Endothelial cell of umbilical vein (primary cell): Measurements from ENCODE around the gene KRTAP4-8. TPM values are rescaled to one million over a fixed set of nuclear protein-coding genes. Genes with fewer than 3 reads are reported as not detected.
A peak's percentile ranks its signal among the peaks of the same experiment; 100 is the strongest.
"Not testable (repeated sequence)": the region's sequence is repeated elsewhere in the genome, so short reads cannot be mapped to it uniquely, and the experiment has no call there.

Experiments
- BruUV-seq: library from RNA; stranded (reverse); fragments of 400-500 nt; replicated peaks from 2 replicates; lab custom pipeline; 2021; lab: Mats Ljungman, UMichigan
- CTCF ChIA-PET: fragments of 300-600, 350-600 bp; sonication (Branson Sonifier 250); formaldehyde crosslinking; loops from one replicate; lab custom pipeline; 2021; ENCODE audit warnings: antibody characterized with exemption, inconsistent platforms; lab: Charles Lee
- POLR2A ChIA-PET: fragments of 300-600, 350-600 bp; sonication (Branson Sonifier 250); formaldehyde crosslinking; loops from one replicate; lab custom pipeline; 2021; ENCODE audit warnings: antibody characterized with exemption, inconsistent platforms; lab: Charles Lee
- DNase-seq: peaks from one replicate; pipeline ENCODE4 v3.0.0-alpha.2; 2011; ENCODE audit warnings: low read depth, low spot score
- FAIRE-seq: peaks from 2 replicates; lab custom pipeline; 2011; peaks lifted over from hg19 to GRCh38; lab: Jason Lieb, UNC
- H2AFZ ChIP-seq: 2 replicates; pipeline ENCODE4 v1.6.0; 2012; ENCODE audit warnings: low read depth, low read length, control low read depth, inconsistent platforms
- H3K27ac ChIP-seq: 2 replicates; pipeline ENCODE4 v1.5.1; 2011; ENCODE audit warnings: low read depth, mild to moderate bottlenecking, control low read depth, low read length, moderate library complexity; ENCODE audit not compliant: insufficient read depth
- H3K27me3 ChIP-seq, 2 experiments: 2 replicates each; pipeline versions ENCODE4 v1.6.0 to v1.6.1; 2011; ENCODE audit warnings: low read length in 2 of 2, mixed read lengths in 1 of 2; ENCODE audit not compliant: control insufficient read depth in 2 of 2, insufficient read depth in 2 of 2
- H3K36me3 ChIP-seq, 2 experiments: 2 replicates in 1 of 2; 3 replicates in 1 of 2; pipeline ENCODE4 v1.5.1; 2011; ENCODE audit warnings: low read length in 2 of 2, mild to moderate bottlenecking in 1 of 2, moderate library complexity in 1 of 2; ENCODE audit not compliant: control insufficient read depth in 2 of 2, insufficient read depth in 2 of 2; ENCODE audit errors: extremely low read depth in 1 of 2
- H3K4me1 ChIP-seq: 3 replicates; pipeline ENCODE4 v1.5.1; 2011; ENCODE audit warnings: mild to moderate bottlenecking, low read length; ENCODE audit not compliant: control insufficient read depth, insufficient read depth; ENCODE audit errors: extremely low read depth
- H3K4me2 ChIP-seq: 2 replicates; pipeline ENCODE4 v1.6.1; 2011; ENCODE audit warnings: low read length, control low read depth, mixed read lengths; ENCODE audit not compliant: insufficient read depth
- H3K4me3 ChIP-seq, 3 experiments: fragments of 200-600 bp in 1 of 3; sonication (generic), shearing (Covaris generic) in 1 of 3; replicated peaks in 1 of 3; 2 replicates each; pipeline ENCODE4 v1.5.1; 2011 to 2016; ENCODE audit warnings: control low read depth in 3 of 3, low read length in 3 of 3, mild to moderate bottlenecking in 2 of 3, inconsistent platforms in 1 of 3, low read depth in 1 of 3, moderate library complexity in 1 of 3; ENCODE audit not compliant: insufficient read depth in 1 of 3
- H3K79me2 ChIP-seq: 2 replicates; pipeline ENCODE4 v1.6.0; 2012; ENCODE audit warnings: low read length, inconsistent platforms; ENCODE audit not compliant: control insufficient read depth, insufficient read depth
- H3K9ac ChIP-seq: replicated peaks from 2 replicates; pipeline ENCODE3; 2011; ENCODE audit warnings: low read length, control low read depth; ENCODE audit not compliant: insufficient read depth; ENCODE audit errors: extremely low read depth
- H3K9me1 ChIP-seq: replicated peaks from 3 replicates; pipeline ENCODE4 v1.6.0; 2011; ENCODE audit warnings: mild to moderate bottlenecking, low read length; ENCODE audit not compliant: control insufficient read depth, insufficient read depth; ENCODE audit errors: extremely low read depth
- H3K9me3 ChIP-seq: replicated peaks from 2 replicates; pipeline ENCODE4 v1.5.1; 2012; ENCODE audit warnings: low read length, inconsistent platforms; ENCODE audit not compliant: control insufficient read depth, insufficient read depth
- H4K20me1 ChIP-seq: replicated peaks from 2 replicates; pipeline ENCODE3; 2011; ENCODE audit warnings: mild to moderate bottlenecking, low read length; ENCODE audit not compliant: control insufficient read depth, insufficient read depth; ENCODE audit errors: extremely low read depth
- CTCF ChIP-seq, 2 donors: IDR thresholded peaks; 1 replicate in 1 of 2; 2 replicates in 1 of 2; pipeline ENCODE4 v1.5.1; 2011; ENCODE audit warnings: low read length in 2 of 2, mild to moderate bottlenecking in 2 of 2, moderate library complexity in 2 of 2, control low read depth in 1 of 2, inconsistent platforms in 1 of 2, low read depth in 1 of 2; ENCODE audit not compliant: insufficient read depth in 1 of 2; ENCODE audit errors: extremely low read depth in 1 of 2
- EZH2 ChIP-seq: IDR thresholded peaks from 2 replicates; pipeline ENCODE4 v1.6.1; 2012; ENCODE audit warnings: borderline replicate concordance, low read depth, mild to moderate bottlenecking, moderate library complexity, low read length, inconsistent platforms; ENCODE audit not compliant: severe bottlenecking
- FOS ChIP-seq: IDR thresholded peaks from 2 replicates; pipeline ENCODE4 v1.6.1; 2011; ENCODE audit warnings: mild to moderate bottlenecking, low read length, moderate library complexity, borderline replicate concordance; ENCODE audit not compliant: insufficient read depth
- GATA2 ChIP-seq: IDR thresholded peaks from 2 replicates; pipeline ENCODE4 v1.7.0; 2011; ENCODE audit warnings: low read depth, mild to moderate bottlenecking, moderate library complexity, mixed read lengths, low read length; ENCODE audit not compliant: insufficient read length, insufficient read depth
- JUN ChIP-seq: IDR thresholded peaks from 2 replicates; pipeline ENCODE4 v1.6.1; 2011; ENCODE audit warnings: borderline replicate concordance, low read depth; ENCODE audit not compliant: insufficient read length, insufficient read depth
- MAX ChIP-seq: IDR thresholded peaks from 2 replicates; pipeline ENCODE4 v1.6.1; 2011; ENCODE audit not compliant: insufficient read depth, insufficient read length
- MYC ChIP-seq: IDR thresholded peaks from one replicate; pipeline ENCODE4 v1.6.1; 2011; ENCODE audit warnings: mild to moderate bottlenecking, low read depth, low read length
- POLR2A ChIP-seq: IDR thresholded peaks from 2 replicates; pipeline ENCODE4 v1.6.1; 2012; ENCODE audit warnings: low read depth, mild to moderate bottlenecking, control low read depth, low read length
- POLR2AphosphoS5 ChIP-seq: IDR thresholded peaks from 2 replicates; pipeline ENCODE4 v1.6.1; 2012; ENCODE audit warnings: low read depth, mild to moderate bottlenecking, control low read depth, low read length, moderate library complexity; ENCODE audit not compliant: insufficient read depth
- dilution Hi-C: fragments of 300-500 bp; cut with MboI; formaldehyde crosslinking; loops from one replicate; pipeline ENCODE4 v1.15.0; 2019; ENCODE audit warnings: low sequenced_read_pairs; ENCODE audit not compliant: extremely low pct_ligation_motif_present
- intact Hi-C: fragments of 100-400 bp; cut with micrococcal nuclease; formaldehyde crosslinking; loops from one replicate; pipeline ENCODE4 v1.10.0; 2022
- polyA plus RNA-seq, 4 experiments: library from polyadenylated mRNA; depleted of rRNA in 3 of 4; stranded (reverse) in 3 of 4; unstranded in 1 of 4; fragments of >200 nt; gene quantifications; 2 replicates each; pipeline versions ENCODE4 v1.2.1 to v1.2.3, GENCODE V29; 2011 to 2012; ENCODE audit warnings: missing spikeins in 1 of 4
- total RNA-seq: library from RNA; stranded (reverse); gene quantifications from 2 replicates; pipeline ENCODE4 v1.2.3, GENCODE V29; 2021

The KRTAP4-8 gene
- total and polyA plus RNA-seq, 2 donors (not counting 3 experiments of a cell fraction or from before 2014, with no cell fraction given) = not detected

GRCh38 chr17:41121742-41122141 is 23.8 kb upstream of the KRTAP4-8 start:
- Histone ChIP-seq H3K4me2 (no peak overlapping the region), H3K79me2 (no peaks in the 10 kb centered on the region), H3K27ac (no peak overlapping the region), H4K20me1 (no peaks in the 10 kb centered on the region), H3K36me3 (no peaks in the 10 kb centered on the region), H3K9ac (no peak overlapping the region), H3K4me1 (peaks cover 3% of the 10 kb centered on the region), H3K4me3 (no peak overlapping the region), H3K9me3 (no peaks in the 10 kb centered on the region), H2AFZ (no peak overlapping the region), H3K9me1 (no peaks in the 10 kb centered on the region), H3K27me3 (no peaks in the 10 kb centered on the region)
- dilution Hi-C loops (no loop called here), intact Hi-C loops (no loop called here)
- BruUV-seq = no TSS peak
- TF ChIP-seq GATA2 = no peak
- no peak for TF ChIP-seq POLR2A
- no peak for TF ChIP-seq MAX
- TF ChIP-seq CTCF (IDR thresholded peaks at IDR 0.05; ENCODE audit: extremely low read depth in 1 of 2, insufficient read depth in 1 of 2, low read depth in 1 of 2, low read length in 2 of 2) = no peak
- TF ChIP-seq JUN = no peak
- TF ChIP-seq MYC = no peak
- TF ChIP-seq POLR2AphosphoS5 = no peak
- TF ChIP-seq FOS = no peak
- no peak for TF ChIP-seq EZH2
- POLR2A ChIA-PET = no interaction called here
- FAIRE-seq = no peak
- CTCF ChIA-PET = no interaction called here
- DNase-seq = no peak

GRCh38 chr17:41119696-41120690 is 22.1 kb upstream of the KRTAP4-8 start:
- H3K4me3 ChIP-seq, H3K9me1 ChIP-seq, H3K9me3 ChIP-seq, H2AFZ ChIP-seq, H3K4me1 ChIP-seq, intact Hi-C loops, H3K27me3 ChIP-seq, dilution Hi-C loops, BruUV-seq, CTCF ChIA-PET, H4K20me1 ChIP-seq, H3K9ac ChIP-seq, H3K79me2 ChIP-seq, H3K36me3 ChIP-seq, POLR2A ChIA-PET, H3K27ac ChIP-seq: not testable (repeated sequence)
- H3K4me2 ChIP-seq = peak overlapping the region; percentile 35
- FAIRE-seq (peak; percentile 67), DNase-seq (peak; percentile 56)
